Measurements from ENCODE around the gene KCMF1. TPM values are rescaled to one million over a fixed set of nuclear protein-coding genes. Genes with fewer than 3 reads are reported as not detected.

The KCMF1 gene
- total and polyA plus RNA-seq, 10 of the 15 experiments (the other 5 are each of a cell fraction or from before 2014, with no cell fraction given): 8.4 to 124 (median 43.0) TPM

DNA sequence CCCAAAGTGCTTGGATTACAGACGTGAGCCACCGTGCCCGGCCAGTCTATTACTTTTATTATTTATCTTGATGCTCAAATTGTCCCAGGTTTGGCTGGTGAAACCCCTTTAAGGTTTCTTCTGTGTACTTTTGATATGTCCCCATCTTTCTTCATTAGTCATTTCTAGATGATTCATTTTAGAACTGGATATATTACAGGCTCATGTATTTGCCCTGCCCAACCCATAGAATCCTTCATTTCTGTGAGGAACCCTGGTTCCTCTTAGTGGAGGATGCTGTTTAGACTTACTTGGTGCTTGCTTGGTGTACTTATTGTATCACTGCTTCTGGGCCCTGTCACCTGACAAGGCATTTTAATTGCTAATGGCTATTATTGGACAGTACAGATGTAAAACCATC lies 40.1 kb downstream of the KCMF1 start (continued):
- TF ChIP-seq, protein P1, sequence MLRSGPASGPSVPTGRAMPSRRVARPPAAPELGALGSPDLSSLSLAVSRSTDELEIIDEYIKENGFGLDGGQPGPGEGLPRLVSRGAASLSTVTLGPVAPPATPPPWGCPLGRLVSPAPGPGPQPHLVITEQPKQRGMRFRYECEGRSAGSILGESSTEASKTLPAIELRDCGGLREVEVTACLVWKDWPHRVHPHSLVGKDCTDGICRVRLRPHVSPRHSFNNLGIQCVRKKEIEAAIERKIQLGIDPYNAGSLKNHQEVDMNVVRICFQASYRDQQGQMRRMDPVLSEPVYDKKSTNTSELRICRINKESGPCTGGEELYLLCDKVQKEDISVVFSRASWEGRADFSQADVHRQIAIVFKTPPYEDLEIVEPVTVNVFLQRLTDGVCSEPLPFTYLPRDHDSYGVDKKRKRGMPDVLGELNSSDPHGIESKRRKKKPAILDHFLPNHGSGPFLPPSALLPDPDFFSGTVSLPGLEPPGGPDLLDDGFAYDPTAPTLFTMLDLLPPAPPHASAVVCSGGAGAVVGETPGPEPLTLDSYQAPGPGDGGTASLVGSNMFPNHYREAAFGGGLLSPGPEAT (IDR thresholded peaks at IDR 0.05; ENCODE audit: low read depth): no peak
- TF ChIP-seq NR2C1 (IDR thresholded peaks at IDR 0.05) (no peak), POLR2AphosphoS5 (IDR thresholded peaks at IDR 0.05; ENCODE audit: low read length) (no peak), HDGF (IDR thresholded peaks at IDR 0.05) (no peak), CHD1 (IDR thresholded peaks at IDR 0.05; ENCODE audit: low read depth, low read length) (no peak), POU2F2 (IDR thresholded peaks at IDR 0.05; ENCODE audit: borderline replicate concordance, low read depth, low read length) (no peak), IKZF2 (IDR thresholded peaks at IDR 0.05) (no peak)
- TF ChIP-seq, protein P2, sequence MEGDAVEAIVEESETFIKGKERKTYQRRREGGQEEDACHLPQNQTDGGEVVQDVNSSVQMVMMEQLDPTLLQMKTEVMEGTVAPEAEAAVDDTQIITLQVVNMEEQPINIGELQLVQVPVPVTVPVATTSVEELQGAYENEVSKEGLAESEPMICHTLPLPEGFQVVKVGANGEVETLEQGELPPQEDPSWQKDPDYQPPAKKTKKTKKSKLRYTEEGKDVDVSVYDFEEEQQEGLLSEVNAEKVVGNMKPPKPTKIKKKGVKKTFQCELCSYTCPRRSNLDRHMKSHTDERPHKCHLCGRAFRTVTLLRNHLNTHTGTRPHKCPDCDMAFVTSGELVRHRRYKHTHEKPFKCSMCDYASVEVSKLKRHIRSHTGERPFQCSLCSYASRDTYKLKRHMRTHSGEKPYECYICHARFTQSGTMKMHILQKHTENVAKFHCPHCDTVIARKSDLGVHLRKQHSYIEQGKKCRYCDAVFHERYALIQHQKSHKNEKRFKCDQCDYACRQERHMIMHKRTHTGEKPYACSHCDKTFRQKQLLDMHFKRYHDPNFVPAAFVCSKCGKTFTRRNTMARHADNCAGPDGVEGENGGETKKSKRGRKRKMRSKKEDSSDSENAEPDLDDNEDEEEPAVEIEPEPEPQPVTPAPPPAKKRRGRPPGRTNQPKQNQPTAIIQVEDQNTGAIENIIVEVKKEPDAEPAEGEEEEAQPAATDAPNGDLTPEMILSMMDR (IDR thresholded peaks at IDR 0.05 in 2 of 3, conservative IDR thresholded peaks at IDR 0.05 in 1 of 3; ENCODE audit: control insufficient read depth in 2 of 3, extremely low read depth in 1 of 3, insufficient read depth in 1 of 3, low read depth in 3 of 3, low read length in 3 of 3): no peak

DNA sequence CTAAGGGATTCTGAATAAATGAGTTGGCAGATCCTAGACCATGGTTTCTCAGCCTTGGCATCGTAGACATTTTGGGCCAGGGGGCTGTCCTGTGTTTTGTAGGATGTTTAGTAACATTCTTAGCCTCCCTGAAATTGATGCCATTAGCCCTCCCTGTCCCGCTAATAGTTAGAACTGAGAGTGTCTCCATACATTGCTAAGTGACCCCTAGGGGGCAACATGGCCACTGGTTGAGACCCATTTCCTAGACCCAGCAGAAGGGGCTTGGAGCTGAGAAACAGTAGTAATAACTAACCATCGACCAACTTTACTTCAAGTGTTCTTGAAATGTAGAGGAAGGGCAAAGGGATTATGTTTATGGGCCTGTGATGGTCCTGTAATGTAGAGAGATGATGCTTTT lies 40.8 kb downstream of the KCMF1 start:
- Histone ChIP-seq H3K79me2 (ENCODE audit: control insufficient read depth, insufficient read depth, low read length) (peaks cover 90% of the 10 kb centered on the region), H3K27me3 (replicated peaks in 1 of 2; ENCODE audit: control insufficient read depth in 2 of 2, insufficient read depth in 2 of 2, low read length in 1 of 2) (no peaks in the 10 kb centered on the region), H3K27ac (ENCODE audit: control insufficient read depth, insufficient read depth) (no peak overlapping the region), H3K9me3 (replicated peaks; ENCODE audit: control insufficient read depth, insufficient read depth, low read length) (no peaks in the 10 kb centered on the region; the same call in 2 of the 3 replicates), H3K36me3 (ENCODE audit: control insufficient read depth in 2 of 2, insufficient read depth in 2 of 2, low read length in 1 of 2) (peaks cover 4 to 5% of the 10 kb centered on the region in 2 experiments), H3K4me2 (ENCODE audit: control insufficient read depth, insufficient read depth) (no peak overlapping the region), H4K20me1 (ENCODE audit: control insufficient read depth, insufficient read depth) (no peaks in the 10 kb centered on the region), H2AFZ (ENCODE audit: control insufficient read depth, low read depth, low read length) (no peak overlapping the region), H3K9ac (ENCODE audit: control insufficient read depth, insufficient read depth, low read length) (no peak overlapping the region), H3K4me1 (ENCODE audit: control insufficient read depth, insufficient read depth, low read length) (peaks cover 32% of the 10 kb centered on the region), H3K4me3 (no peak overlapping the region)
- ChIA-PET CTCF (interaction anchor here (1.0 to 6.7 kb wide), 5 partner anchors 8 to 71 kb away, joined by 3 to 61 read pairs (median 4); no protein-coding TSS in a partner anchor), RAD21 (ENCODE audit: unreplicated experiment) (interaction anchor here (3.0 to 4.5 kb wide), 2 partner anchors 65 to 68 kb away, joined by 13 to 15 read pairs; no protein-coding TSS in a partner anchor), POLR2A (interaction anchor here (0.7 to 1.0 kb wide), 2 partner anchors 38 to 85 kb away, joined by 3 to 5 read pairs; no protein-coding TSS in a partner anchor), SMC1A (ENCODE audit: uncharacterized antibody, unreplicated experiment) (interaction anchor here (1.1 to 1.7 kb wide), 2 partner anchors 9 to 68 kb away, joined by 3 to 4 read pairs; no protein-coding TSS in a partner anchor)
- in situ Hi-C loops (cut with MboI): loop anchor here (5.0 kb wide), 1 partner anchor 84 kb away; no protein-coding TSS in a partner anchor
- intact Hi-C loops (cut with micrococcal nuclease; ENCODE audit: unreplicated experiment): loop anchor here (5.0 kb wide), 3 partner anchors 39 to 129 kb away; partner anchors contain the start of genes KCMF1 and TRABD2A
- ATAC-seq: peak; percentile 29; the same call in 2 of the 3 replicates
- DNase-seq (ENCODE audit: low read depth, low spot score): no peak
- BruUV-seq (replicated peaks): no TSS peak
- FAIRE-seq: peak; percentile 7
- 98% methylated on average over 3 of the region's 3 CpGs for WGBS (ENCODE audit: insufficient coverage, insufficient replicate concordance, low lambda C conversion rate, missing lambda C conversion rate)
- TF ChIP-seq, protein P2 (IDR thresholded peaks at IDR 0.05 in 2 of 3, conservative IDR thresholded peaks at IDR 0.05 in 1 of 3; ENCODE audit: control insufficient read depth in 2 of 3, extremely low read depth in 1 of 3, insufficient read depth in 1 of 3, low read depth in 3 of 3, low read length in 3 of 3): peak in 1 of 3 experiments; percentile 9; a peak in 2 of 6 replicates
- TF ChIP-seq, protein P3, sequence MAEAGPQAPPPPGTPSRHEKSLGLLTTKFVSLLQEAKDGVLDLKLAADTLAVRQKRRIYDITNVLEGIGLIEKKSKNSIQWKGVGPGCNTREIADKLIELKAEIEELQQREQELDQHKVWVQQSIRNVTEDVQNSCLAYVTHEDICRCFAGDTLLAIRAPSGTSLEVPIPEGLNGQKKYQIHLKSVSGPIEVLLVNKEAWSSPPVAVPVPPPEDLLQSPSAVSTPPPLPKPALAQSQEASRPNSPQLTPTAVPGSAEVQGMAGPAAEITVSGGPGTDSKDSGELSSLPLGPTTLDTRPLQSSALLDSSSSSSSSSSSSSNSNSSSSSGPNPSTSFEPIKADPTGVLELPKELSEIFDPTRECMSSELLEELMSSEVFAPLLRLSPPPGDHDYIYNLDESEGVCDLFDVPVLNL (IDR thresholded peaks at IDR 0.05; ENCODE audit: low read depth, low read length): no peak
- TF ChIP-seq, protein P4, sequence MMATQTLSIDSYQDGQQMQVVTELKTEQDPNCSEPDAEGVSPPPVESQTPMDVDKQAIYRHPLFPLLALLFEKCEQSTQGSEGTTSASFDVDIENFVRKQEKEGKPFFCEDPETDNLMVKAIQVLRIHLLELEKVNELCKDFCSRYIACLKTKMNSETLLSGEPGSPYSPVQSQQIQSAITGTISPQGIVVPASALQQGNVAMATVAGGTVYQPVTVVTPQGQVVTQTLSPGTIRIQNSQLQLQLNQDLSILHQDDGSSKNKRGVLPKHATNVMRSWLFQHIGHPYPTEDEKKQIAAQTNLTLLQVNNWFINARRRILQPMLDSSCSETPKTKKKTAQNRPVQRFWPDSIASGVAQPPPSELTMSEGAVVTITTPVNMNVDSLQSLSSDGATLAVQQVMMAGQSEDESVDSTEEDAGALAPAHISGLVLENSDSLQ (IDR thresholded peaks at IDR 0.05): no peak
